Breast epithelium (tissue), 3 donors: ENCODE measurements around the gene PRTFDC1.

Experiments
- CTCF ChIP-seq, 3 donors: fragments of 450-650 bp; IDR thresholded peaks; one replicate each; pipeline ENCODE4 v1.5.1; 2016 to 2017; ENCODE audit warnings: antibody characterized with exemption in 3 of 3, mild to moderate bottlenecking in 3 of 3, moderate library complexity in 3 of 3
- POLR2A ChIP-seq: fragments of 450-650 bp; IDR thresholded peaks from one replicate; pipeline ENCODE4 v1.6.1; 2016; ENCODE audit warnings: antibody characterized with exemption, mild to moderate bottlenecking, moderate library complexity

DNA sequence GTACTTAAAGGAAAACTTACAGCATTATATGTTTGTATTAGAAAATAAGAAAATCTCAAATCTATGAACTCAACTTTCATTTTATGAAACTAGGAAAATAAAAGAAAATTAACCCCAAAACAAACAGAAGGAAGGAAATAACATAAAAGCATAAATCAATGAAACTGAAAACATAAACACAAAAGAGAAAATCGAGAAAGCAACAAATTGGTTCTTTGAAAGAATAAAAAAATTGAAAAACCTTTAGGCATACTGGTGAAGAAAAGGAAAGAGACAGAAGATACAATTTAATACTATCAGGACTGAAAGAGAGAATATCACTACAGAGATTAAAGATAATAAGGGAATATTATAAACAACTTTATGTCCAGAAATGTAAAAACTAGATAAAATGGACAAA lies 21.2 kb downstream of the PRTFDC1 start:
- TF ChIP-seq POLR2A (no peak), CTCF (IDR thresholded peaks at IDR 0.05) (no peak)
